GM23338 (cell line): ENCODE data around the gene KCNK15. TPM values are rescaled to one million over a fixed set of nuclear protein-coding genes. Genes with fewer than 3 reads are reported as not detected.

Experiments used
- ATAC-seq: fragments of 200-7000 bp; cut with Tn5 transposase; 3 replicates; pipeline ENCODE4 v1.9.1; 2020
- DNase-seq: peaks from one replicate; pipeline ENCODE4 v3.0.0-alpha.2; 2015; ENCODE audit warnings: low spot score
- H2AFZ ChIP-seq: fragments of 200-600 bp; sonication (generic); 2 replicates; pipeline ENCODE4 v1.8.0; 2016; ENCODE audit warnings: antibody characterized with exemption, mild to moderate bottlenecking, moderate library complexity
- H3F3A ChIP-seq: fragments of 200-600 bp; sonication (generic); replicated peaks from 2 replicates; pipeline ENCODE4 v1.8.0; 2017; ENCODE audit warnings: antibody characterized with exemption, mixed run types, low read depth
- H3K27ac ChIP-seq: fragments of 200-600 bp; sonication (generic); 2 replicates; pipeline ENCODE4 v1.6.1; 2016; ENCODE audit warnings: low read depth
- H3K27me3 ChIP-seq: fragments of 200-600 bp; sonication (generic); 2 replicates; pipeline ENCODE4 v1.8.0; 2016; ENCODE audit warnings: mild to moderate bottlenecking, mixed run types, moderate library complexity; ENCODE audit not compliant: insufficient read depth
- H3K36me3 ChIP-seq: fragments of 200-600 bp; sonication (generic); 2 replicates; pipeline ENCODE4 v1.8.0; 2016; ENCODE audit warnings: mild to moderate bottlenecking; ENCODE audit not compliant: insufficient read depth
- H3K4me1 ChIP-seq: fragments of 200-600 bp; sonication (generic); 2 replicates; pipeline ENCODE4 v1.8.0; 2016; ENCODE audit warnings: mild to moderate bottlenecking, moderate library complexity; ENCODE audit not compliant: insufficient read depth
- H3K4me2 ChIP-seq: fragments of 200-600 bp; sonication (generic); 2 replicates; pipeline ENCODE4 v1.7.1; 2017; ENCODE audit warnings: mixed run types
- H3K4me3 ChIP-seq: fragments of 200-600 bp; sonication (generic); 2 replicates; pipeline ENCODE4 v1.6.1; 2016; ENCODE audit warnings: mixed run types
- H3K79me2 ChIP-seq: fragments of 200-600 bp; sonication (generic); replicated peaks from 2 replicates; pipeline ENCODE4 v1.8.0; 2017; ENCODE audit warnings: mild to moderate bottlenecking; ENCODE audit not compliant: insufficient read depth
- H3K9me2 ChIP-seq: fragments of 200-600 bp; sonication (generic); 2 replicates; pipeline ENCODE4 v1.8.0; 2017; ENCODE audit not compliant: insufficient read depth
- H4K20me1 ChIP-seq: fragments of 200-600 bp; sonication (generic); replicated peaks from 2 replicates; pipeline ENCODE4 v1.8.0; 2017; ENCODE audit warnings: mild to moderate bottlenecking; ENCODE audit not compliant: insufficient read depth
- H3K27ac Mint-ChIP-seq: 2 replicates; pipeline ENCODE4 v1.8.0; 2020; ENCODE audit warnings: inconsistent platforms, mild to moderate bottlenecking, moderate library complexity, mixed read lengths
- H3K27me3 Mint-ChIP-seq: 3 replicates; pipeline ENCODE4 v1.8.0; 2022; ENCODE audit warnings: low read depth, mild to moderate bottlenecking, moderate library complexity, mixed read lengths, inconsistent platforms; ENCODE audit not compliant: insufficient read depth, poor library complexity
- H3K36me3 Mint-ChIP-seq: 3 replicates; pipeline ENCODE4 v1.8.0; 2021; ENCODE audit warnings: low read depth, mild to moderate bottlenecking, inconsistent platforms, moderate library complexity, mixed read lengths
- H3K4me1 Mint-ChIP-seq: 3 replicates; pipeline ENCODE4 v1.8.0; 2020; ENCODE audit warnings: mild to moderate bottlenecking, inconsistent platforms, mixed read lengths
- H3K4me3 Mint-ChIP-seq: 3 replicates; pipeline ENCODE4 v1.8.0; 2021; ENCODE audit warnings: moderate library complexity, mild to moderate bottlenecking, inconsistent platforms, mixed read lengths
- H3K9me3 Mint-ChIP-seq: 3 replicates; pipeline ENCODE4 v1.8.0; 2020; ENCODE audit warnings: moderate library complexity, mild to moderate bottlenecking, inconsistent platforms, mixed read lengths
- CREB1 ChIP-seq: fragments of 250-450 bp; sonication (Bioruptor Pico); IDR thresholded peaks from 2 replicates; pipeline ENCODE4 v1.5.0; 2020; ENCODE audit warnings: low read depth, mild to moderate bottlenecking, moderate library complexity
- CTCF ChIP-seq, 2 experiments: fragments of 200-600 bp in 1 of 2; sonication (generic) in 1 of 2; conservative IDR thresholded peaks; 2 replicates each; pipeline versions ENCODE4 v1.5.1 to v1.6.1; 2016 to 2017; ENCODE audit warnings: antibody characterized with exemption in 2 of 2, low read depth in 2 of 2, mild to moderate bottlenecking in 2 of 2, moderate library complexity in 1 of 2
- ETS1 ChIP-seq: IDR thresholded peaks from 2 replicates; pipeline ENCODE4 v1.6.1; 2016; ENCODE audit warnings: antibody characterized with exemption
- EZH2 ChIP-seq: fragments of 200-600 bp; sonication (generic); IDR thresholded peaks from one replicate; pipeline ENCODE4 v1.8.0; 2017; ENCODE audit warnings: antibody characterized with exemption, mild to moderate bottlenecking, low read depth; ENCODE audit not compliant: unreplicated experiment
- EZH2phosphoT487 ChIP-seq: fragments of 200-600 bp; sonication (generic); IDR thresholded peaks from one replicate; pipeline ENCODE4 v1.8.1; 2018; ENCODE audit warnings: antibody characterized with exemption; ENCODE audit not compliant: unreplicated experiment
- JUNB ChIP-seq: IDR thresholded peaks from one replicate; pipeline ENCODE4 v1.6.1; 2016; ENCODE audit warnings: antibody characterized with exemption; ENCODE audit not compliant: unreplicated experiment
- NANOG ChIP-seq: IDR thresholded peaks from 2 replicates; pipeline ENCODE4 v1.6.1; 2016; ENCODE audit warnings: antibody characterized with exemption, borderline replicate concordance
- POLR2AphosphoS5 ChIP-seq: IDR thresholded peaks from 2 replicates; pipeline ENCODE4 v1.6.1; 2016; ENCODE audit warnings: antibody characterized with exemption, low read depth
- STAT1 ChIP-seq: IDR thresholded peaks from one replicate; pipeline ENCODE4 v1.6.1; 2016; ENCODE audit warnings: antibody characterized with exemption; ENCODE audit not compliant: unreplicated experiment
- ZNF114 ChIP-seq: fragments of 250-450 bp; sonication (Bioruptor Pico); IDR thresholded peaks from 2 replicates; pipeline ENCODE4 v1.5.0; 2020; ENCODE audit warnings: mild to moderate bottlenecking, moderate library complexity
- ZNF331 ChIP-seq: fragments of 250-450 bp; sonication (Bioruptor Pico); IDR thresholded peaks from 2 replicates; pipeline ENCODE4 v1.5.0; 2020; ENCODE audit warnings: low read depth, mild to moderate bottlenecking, moderate library complexity
- polyA plus RNA-seq: library from polyadenylated mRNA; unstranded; fragments of >200 nt; fragmentation: Nextera tagmentation; extraction: Ambion mirVana; gene quantifications from 2 replicates; pipeline ENCODE4 v1.2.1, GENCODE V29; 2016
- total RNA-seq: library from RNA; depleted of rRNA; stranded (reverse); fragments of >200 nt; shearing (Covaris generic); gene quantifications from 2 replicates; pipeline ENCODE4 v1.2.3, GENCODE V29; 2014
- TF ChIP-seq, protein P1 (sequence below): fragments of 250-450 bp; sonication (Bioruptor Pico); IDR thresholded peaks from 2 replicates; pipeline ENCODE4 v1.5.0; 2020; ENCODE audit warnings: mild to moderate bottlenecking, moderate library complexity
- TF ChIP-seq, protein P2 (sequence below): IDR thresholded peaks from one replicate; pipeline ENCODE4 v1.6.1; 2018; ENCODE audit warnings: antibody characterized with exemption; ENCODE audit not compliant: unreplicated experiment

The KCNK15 gene
- total and polyA plus RNA-seq, 2 experiments from 2014 or later, result 0.63 to 3.3 TPM

DNA sequence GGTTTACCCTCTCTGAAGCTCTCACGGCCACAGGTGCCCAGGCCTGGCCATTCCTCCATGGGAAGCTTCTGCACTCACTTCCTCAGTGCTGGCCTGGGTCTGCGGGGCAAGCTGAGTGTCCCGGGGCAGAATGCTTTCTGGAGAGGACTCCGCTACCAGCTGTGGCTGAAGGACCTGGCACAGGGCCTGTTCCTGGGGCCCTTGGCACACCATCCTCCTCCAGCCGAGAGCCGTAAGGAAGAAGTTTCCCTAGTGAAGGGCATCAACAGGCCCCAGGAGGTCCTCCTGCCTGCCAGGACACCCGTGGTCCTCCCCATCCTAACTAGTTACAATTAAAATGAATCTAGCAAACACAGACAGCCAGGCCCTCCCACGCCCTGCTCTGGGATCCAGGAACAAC lies 14.0 kb upstream of the KCNK15 start:
- Mint-ChIP-seq H3K27me3 (peaks cover 4% of the 10 kb centered on the region), H3K9me3 (no peaks in the 10 kb centered on the region; the same call in 2 of the 3 replicates), H3K36me3 (no peaks in the 10 kb centered on the region), H3K4me3 (no peak overlapping the region), H3K27ac (no peak overlapping the region), H3K4me1 (peaks cover 53% of the 10 kb centered on the region)
- no peaks in the 10 kb centered on the region for H4K20me1 ChIP-seq
- H3K27me3 ChIP-seq, result no peaks in the 10 kb centered on the region
- H2AFZ ChIP-seq, result no peak overlapping the region
- no peak overlapping the region for H3K27ac ChIP-seq
- ATAC-seq, result no peak
- TF ChIP-seq POLR2AphosphoS5, result no peak
- no peak for TF ChIP-seq STAT1
- TF ChIP-seq, protein P1, sequence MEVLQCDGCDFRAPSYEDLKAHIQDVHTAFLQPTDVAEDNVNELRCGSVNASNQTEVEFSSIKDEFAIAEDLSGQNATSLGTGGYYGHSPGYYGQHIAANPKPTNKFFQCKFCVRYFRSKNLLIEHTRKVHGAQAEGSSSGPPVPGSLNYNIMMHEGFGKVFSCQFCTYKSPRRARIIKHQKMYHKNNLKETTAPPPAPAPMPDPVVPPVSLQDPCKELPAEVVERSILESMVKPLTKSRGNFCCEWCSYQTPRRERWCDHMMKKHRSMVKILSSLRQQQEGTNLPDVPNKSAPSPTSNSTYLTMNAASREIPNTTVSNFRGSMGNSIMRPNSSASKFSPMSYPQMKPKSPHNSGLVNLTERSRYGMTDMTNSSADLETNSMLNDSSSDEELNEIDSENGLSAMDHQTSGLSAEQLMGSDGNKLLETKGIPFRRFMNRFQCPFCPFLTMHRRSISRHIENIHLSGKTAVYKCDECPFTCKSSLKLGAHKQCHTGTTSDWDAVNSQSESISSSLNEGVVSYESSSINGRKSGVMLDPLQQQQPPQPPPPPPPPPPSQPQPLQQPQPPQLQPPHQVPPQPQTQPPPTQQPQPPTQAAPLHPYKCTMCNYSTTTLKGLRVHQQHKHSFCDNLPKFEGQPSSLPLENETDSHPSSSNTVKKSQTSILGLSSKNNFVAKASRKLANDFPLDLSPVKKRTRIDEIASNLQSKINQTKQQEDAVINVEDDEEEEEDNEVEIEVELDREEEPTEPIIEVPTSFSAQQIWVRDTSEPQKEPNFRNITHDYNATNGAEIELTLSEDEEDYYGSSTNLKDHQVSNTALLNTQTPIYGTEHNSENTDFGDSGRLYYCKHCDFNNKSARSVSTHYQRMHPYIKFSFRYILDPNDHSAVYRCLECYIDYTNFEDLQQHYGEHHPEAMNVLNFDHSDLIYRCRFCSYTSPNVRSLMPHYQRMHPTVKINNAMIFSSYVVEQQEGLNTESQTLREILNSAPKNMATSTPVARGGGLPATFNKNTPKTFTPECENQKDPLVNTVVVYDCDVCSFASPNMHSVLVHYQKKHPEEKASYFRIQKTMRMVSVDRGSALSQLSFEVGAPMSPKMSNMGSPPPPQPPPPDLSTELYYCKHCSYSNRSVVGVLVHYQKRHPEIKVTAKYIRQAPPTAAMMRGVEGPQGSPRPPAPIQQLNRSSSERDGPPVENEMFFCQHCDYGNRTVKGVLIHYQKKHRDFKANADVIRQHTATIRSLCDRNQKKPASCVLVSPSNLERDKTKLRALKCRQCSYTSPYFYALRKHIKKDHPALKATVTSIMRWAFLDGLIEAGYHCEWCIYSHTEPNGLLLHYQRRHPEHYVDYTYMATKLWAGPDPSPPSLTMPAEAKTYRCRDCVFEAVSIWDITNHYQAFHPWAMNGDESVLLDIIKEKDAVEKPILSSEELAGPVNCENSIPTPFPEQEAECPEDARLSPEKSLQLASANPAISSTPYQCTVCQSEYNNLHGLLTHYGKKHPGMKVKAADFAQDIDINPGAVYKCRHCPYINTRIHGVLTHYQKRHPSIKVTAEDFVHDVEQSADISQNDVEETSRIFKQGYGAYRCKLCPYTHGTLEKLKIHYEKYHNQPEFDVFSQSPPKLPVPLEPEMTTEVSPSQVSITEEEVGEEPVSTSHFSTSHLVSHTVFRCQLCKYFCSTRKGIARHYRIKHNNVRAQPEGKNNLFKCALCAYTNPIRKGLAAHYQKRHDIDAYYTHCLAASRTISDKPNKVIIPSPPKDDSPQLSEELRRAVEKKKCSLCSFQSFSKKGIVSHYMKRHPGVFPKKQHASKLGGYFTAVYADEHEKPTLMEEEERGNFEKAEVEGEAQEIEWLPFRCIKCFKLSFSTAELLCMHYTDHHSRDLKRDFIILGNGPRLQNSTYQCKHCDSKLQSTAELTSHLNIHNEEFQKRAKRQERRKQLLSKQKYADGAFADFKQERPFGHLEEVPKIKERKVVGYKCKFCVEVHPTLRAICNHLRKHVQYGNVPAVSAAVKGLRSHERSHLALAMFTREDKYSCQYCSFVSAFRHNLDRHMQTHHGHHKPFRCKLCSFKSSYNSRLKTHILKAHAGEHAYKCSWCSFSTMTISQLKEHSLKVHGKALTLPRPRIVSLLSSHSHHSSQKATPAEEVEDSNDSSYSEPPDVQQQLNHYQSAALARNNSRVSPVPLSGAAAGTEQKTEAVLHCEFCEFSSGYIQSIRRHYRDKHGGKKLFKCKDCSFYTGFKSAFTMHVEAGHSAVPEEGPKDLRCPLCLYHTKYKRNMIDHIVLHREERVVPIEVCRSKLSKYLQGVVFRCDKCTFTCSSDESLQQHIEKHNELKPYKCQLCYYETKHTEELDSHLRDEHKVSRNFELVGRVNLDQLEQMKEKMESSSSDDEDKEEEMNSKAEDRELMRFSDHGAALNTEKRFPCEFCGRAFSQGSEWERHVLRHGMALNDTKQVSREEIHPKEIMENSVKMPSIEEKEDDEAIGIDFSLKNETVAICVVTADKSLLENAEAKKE, result no peak
- TF ChIP-seq NANOG, result no peak
- TF ChIP-seq CREB1 (CRISPR knock-in tag), result no peak
- no peak for TF ChIP-seq EZH2phosphoT487
- no peak for TF ChIP-seq JUNB
- TF ChIP-seq CTCF (conservative IDR thresholded peaks at IDR 0.05; ENCODE audit: low read depth in 2 of 2), result no peak
- no peak for TF ChIP-seq ZNF114 (CRISPR knock-in tag)
- TF ChIP-seq ETS1, result no peak
- TF ChIP-seq, protein P2, sequence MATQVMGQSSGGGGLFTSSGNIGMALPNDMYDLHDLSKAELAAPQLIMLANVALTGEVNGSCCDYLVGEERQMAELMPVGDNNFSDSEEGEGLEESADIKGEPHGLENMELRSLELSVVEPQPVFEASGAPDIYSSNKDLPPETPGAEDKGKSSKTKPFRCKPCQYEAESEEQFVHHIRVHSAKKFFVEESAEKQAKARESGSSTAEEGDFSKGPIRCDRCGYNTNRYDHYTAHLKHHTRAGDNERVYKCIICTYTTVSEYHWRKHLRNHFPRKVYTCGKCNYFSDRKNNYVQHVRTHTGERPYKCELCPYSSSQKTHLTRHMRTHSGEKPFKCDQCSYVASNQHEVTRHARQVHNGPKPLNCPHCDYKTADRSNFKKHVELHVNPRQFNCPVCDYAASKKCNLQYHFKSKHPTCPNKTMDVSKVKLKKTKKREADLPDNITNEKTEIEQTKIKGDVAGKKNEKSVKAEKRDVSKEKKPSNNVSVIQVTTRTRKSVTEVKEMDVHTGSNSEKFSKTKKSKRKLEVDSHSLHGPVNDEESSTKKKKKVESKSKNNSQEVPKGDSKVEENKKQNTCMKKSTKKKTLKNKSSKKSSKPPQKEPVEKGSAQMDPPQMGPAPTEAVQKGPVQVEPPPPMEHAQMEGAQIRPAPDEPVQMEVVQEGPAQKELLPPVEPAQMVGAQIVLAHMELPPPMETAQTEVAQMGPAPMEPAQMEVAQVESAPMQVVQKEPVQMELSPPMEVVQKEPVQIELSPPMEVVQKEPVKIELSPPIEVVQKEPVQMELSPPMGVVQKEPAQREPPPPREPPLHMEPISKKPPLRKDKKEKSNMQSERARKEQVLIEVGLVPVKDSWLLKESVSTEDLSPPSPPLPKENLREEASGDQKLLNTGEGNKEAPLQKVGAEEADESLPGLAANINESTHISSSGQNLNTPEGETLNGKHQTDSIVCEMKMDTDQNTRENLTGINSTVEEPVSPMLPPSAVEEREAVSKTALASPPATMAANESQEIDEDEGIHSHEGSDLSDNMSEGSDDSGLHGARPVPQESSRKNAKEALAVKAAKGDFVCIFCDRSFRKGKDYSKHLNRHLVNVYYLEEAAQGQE, result no peak
- no peak for TF ChIP-seq EZH2
- no peak for TF ChIP-seq ZNF331 (CRISPR knock-in tag)
- no peaks in the 10 kb centered on the region for H3K36me3 ChIP-seq
- H3K4me3 ChIP-seq, result no peak overlapping the region
- H3K4me2 ChIP-seq, result no peak overlapping the region
- peaks cover 21% of the 10 kb centered on the region for H3K4me1 ChIP-seq
- H3K9me2 ChIP-seq, result no peaks in the 10 kb centered on the region
- no peaks in the 10 kb centered on the region for H3F3A ChIP-seq
- DNase-seq, result no peak
- no peaks in the 10 kb centered on the region for H3K79me2 ChIP-seq
